Measurements from ENCODE around the gene ALG10B.
"Not testable (repeated sequence)": the region's sequence is repeated elsewhere in the genome, so short reads cannot be mapped to it uniquely, and the experiment has no call there.

The ALG10B gene

GRCh38 chr12:38324912-38325311 lies 8.3 kb downstream of the ALG10B start:
- Histone ChIP-seq H3K36me3 (replicated peaks; ENCODE audit: low read depth, low read length) (no peaks in the 10 kb centered on the region), H3K27me3 (ENCODE audit: low read depth, low read length) (no peaks in the 10 kb centered on the region), H4K20me1 (ENCODE audit: insufficient read depth, low read length) (no peaks in the 10 kb centered on the region), H3K79me2 (ENCODE audit: low read length) (no peaks in the 10 kb centered on the region), H3K9me3 (ENCODE audit: insufficient read depth, low read length) (no peaks in the 10 kb centered on the region), H3K27ac (ENCODE audit: low read length) (no peak overlapping the region), H3K4me3 (ENCODE audit: low read length) (no peak overlapping the region), H3K4me1 (ENCODE audit: low read length) (no peaks in the 10 kb centered on the region), H3K9ac (ENCODE audit: low read length) (no peak overlapping the region), H2AFZ (ENCODE audit: low read depth, low read length) (no peak overlapping the region), H3K4me2 (ENCODE audit: low read length) (no peak overlapping the region)
- TF ChIP-seq EZH2phosphoT487 (IDR thresholded peaks at IDR 0.05; ENCODE audit: low read depth): no peak
- no peak for TF ChIP-seq CTCF (IDR thresholded peaks at IDR 0.05; ENCODE audit: low read depth, low read length)

- Histone ChIP-seq H3K79me2 (ENCODE audit: low read length) (no peaks in the 10 kb centered on the region), H3K27me3 (ENCODE audit: low read depth, low read length) (no peaks in the 10 kb centered on the region), H3K36me3 (replicated peaks; ENCODE audit: low read depth, low read length) (no peaks in the 10 kb centered on the region), H3K27ac (ENCODE audit: low read length) (no peak overlapping the region), H2AFZ (ENCODE audit: low read depth, low read length) (no peak overlapping the region), H3K4me1 (ENCODE audit: low read length) (no peaks in the 10 kb centered on the region), H3K9ac (ENCODE audit: low read length) (no peak overlapping the region), H3K4me2 (ENCODE audit: low read length) (no peak overlapping the region), H3K4me3 (ENCODE audit: low read length) (no peak overlapping the region), H4K20me1 (ENCODE audit: insufficient read depth, low read length) (no peaks in the 10 kb centered on the region), H3K9me3 (ENCODE audit: insufficient read depth, low read length) (no peaks in the 10 kb centered on the region)
- TF ChIP-seq CTCF (IDR thresholded peaks at IDR 0.05; ENCODE audit: low read depth, low read length): no peak
- TF ChIP-seq EZH2phosphoT487 (IDR thresholded peaks at IDR 0.05; ENCODE audit: low read depth): no peak
These were observed 10.8 kb downstream of the ALG10B start for GRCh38 chr12:38327356-38327755.

GRCh38 chr12:38328306-38328895 lies 11.8 kb downstream of the ALG10B start:
- H3K27me3 ChIP-seq (ENCODE audit: low read depth, low read length): no peaks in the 10 kb centered on the region
- TF ChIP-seq EZH2phosphoT487 (IDR thresholded peaks at IDR 0.05; ENCODE audit: low read depth): no peak
- peak; percentile 66 for TF ChIP-seq CTCF (IDR thresholded peaks at IDR 0.05; ENCODE audit: low read depth, low read length)
- no peaks in the 10 kb centered on the region for H3K36me3 ChIP-seq (replicated peaks; ENCODE audit: low read depth, low read length)
- no peak overlapping the region for H3K4me3 ChIP-seq (ENCODE audit: low read length)
- H4K20me1 ChIP-seq (ENCODE audit: insufficient read depth, low read length): no peaks in the 10 kb centered on the region
- H2AFZ ChIP-seq (ENCODE audit: low read depth, low read length): no peak overlapping the region
- H3K9me3 ChIP-seq (ENCODE audit: insufficient read depth, low read length): no peaks in the 10 kb centered on the region
- no peak overlapping the region for H3K27ac ChIP-seq (ENCODE audit: low read length)
- no peak overlapping the region for H3K9ac ChIP-seq (ENCODE audit: low read length)
- no peaks in the 10 kb centered on the region for H3K4me1 ChIP-seq (ENCODE audit: low read length)
- H3K4me2 ChIP-seq (ENCODE audit: low read length): no peak overlapping the region
- no peaks in the 10 kb centered on the region for H3K79me2 ChIP-seq (ENCODE audit: low read length)

GRCh38 chr12:38330414-38330813 lies 13.8 kb downstream of the ALG10B start:
- not testable (repeated sequence) for H3K9ac ChIP-seq (ENCODE audit: low read length); H3K27ac ChIP-seq (ENCODE audit: low read length); H3K9me3 ChIP-seq (ENCODE audit: insufficient read depth, low read length); H3K36me3 ChIP-seq (replicated peaks; ENCODE audit: low read depth, low read length); H4K20me1 ChIP-seq (ENCODE audit: insufficient read depth, low read length); H3K4me2 ChIP-seq (ENCODE audit: low read length); H3K79me2 ChIP-seq (ENCODE audit: low read length); H3K4me3 ChIP-seq (ENCODE audit: low read length); H2AFZ ChIP-seq (ENCODE audit: low read depth, low read length); H3K4me1 ChIP-seq (ENCODE audit: low read length); H3K27me3 ChIP-seq (ENCODE audit: low read depth, low read length)

GRCh38 chr12:38332814-38333213 lies 16.2 kb downstream of the ALG10B start:
- no peak for TF ChIP-seq CTCF (IDR thresholded peaks at IDR 0.05; ENCODE audit: low read depth, low read length)
- TF ChIP-seq EZH2phosphoT487 (IDR thresholded peaks at IDR 0.05; ENCODE audit: low read depth): no peak

More at GRCh38 chr12:38332814-38333213, 16.2 kb downstream of the ALG10B start:
- no peaks in the 10 kb centered on the region for H4K20me1 ChIP-seq (ENCODE audit: insufficient read depth, low read length)
- no peaks in the 10 kb centered on the region for H3K79me2 ChIP-seq (ENCODE audit: low read length)
- H3K4me3 ChIP-seq (ENCODE audit: low read length): no peak overlapping the region
- H3K27me3 ChIP-seq (ENCODE audit: low read depth, low read length): no peaks in the 10 kb centered on the region
- no peaks in the 10 kb centered on the region for H3K9me3 ChIP-seq (ENCODE audit: insufficient read depth, low read length)
- no peak overlapping the region for H2AFZ ChIP-seq (ENCODE audit: low read depth, low read length)
- no peak overlapping the region for H3K27ac ChIP-seq (ENCODE audit: low read length)
- H3K4me1 ChIP-seq (ENCODE audit: low read length): no peaks in the 10 kb centered on the region
- no peaks in the 10 kb centered on the region for H3K36me3 ChIP-seq (replicated peaks; ENCODE audit: low read depth, low read length)
- no peak overlapping the region for H3K4me2 ChIP-seq (ENCODE audit: low read length)
- H3K9ac ChIP-seq (ENCODE audit: low read length): no peak overlapping the region

Measured in OCI-LY3 (cell line).